ENCODE measurements around the gene TTC12. TPM values are rescaled to one million over a fixed set of nuclear protein-coding genes. Genes with fewer than 3 reads are reported as not detected.

Gene TTC12
- total and polyA plus RNA-seq, 2 of the 4 experiments (the other 2 are of a cell fraction): 10.0 to 14.7 TPM

DNA sequence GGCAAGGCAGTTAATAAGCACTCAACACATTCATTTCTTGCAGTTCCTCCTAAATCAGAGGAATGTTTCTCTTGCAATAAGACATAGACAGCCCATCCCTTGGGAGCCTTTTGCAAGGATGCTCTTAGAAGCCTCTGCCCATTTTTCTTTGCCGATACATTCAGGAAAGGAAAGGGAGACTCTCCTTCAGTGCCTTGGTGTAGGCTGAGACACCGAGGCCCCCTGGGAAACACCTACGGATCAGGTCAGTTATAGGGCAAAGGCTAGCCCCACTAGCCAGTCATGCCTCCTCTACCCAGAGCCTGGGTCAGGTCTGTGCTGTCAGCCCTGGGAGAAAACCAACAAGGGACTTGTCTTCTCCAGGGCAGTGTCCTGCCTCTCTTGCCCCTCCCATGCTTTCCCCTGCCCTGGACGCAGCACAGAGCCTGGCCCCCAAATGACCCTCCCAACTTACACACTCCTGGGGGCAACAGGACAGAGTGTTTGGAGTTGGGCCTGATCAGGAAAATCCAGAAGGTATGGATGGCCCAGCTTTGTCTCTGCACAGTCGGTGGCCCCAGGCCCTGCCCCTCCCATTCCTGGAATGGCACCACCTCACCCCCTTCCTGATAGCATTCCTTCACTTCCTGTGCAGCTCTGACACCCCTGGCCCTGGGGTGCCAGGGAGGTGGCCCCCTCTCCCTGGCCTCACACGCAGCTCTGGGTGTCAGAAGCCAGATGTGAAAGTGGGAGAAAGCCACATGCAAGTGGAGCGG, 91.5 kb downstream of the TTC12 start:
- Histone ChIP-seq H3K27me3 (ENCODE audit: control insufficient read depth, insufficient read depth, low read length) (peaks cover 26% of the 10 kb centered on the region), H3K4me1 (ENCODE audit: control insufficient read depth, insufficient read depth, low read length) (no peaks in the 10 kb centered on the region), H3K9me3 (ENCODE audit: control insufficient read depth, insufficient read depth, low read length) (no peaks in the 10 kb centered on the region), H3K18ac (ENCODE audit: low read depth, low read length) (no peak overlapping the region), H4K5ac (ENCODE audit: low read depth, low read length) (no peak overlapping the region), H4K8ac (ENCODE audit: low read depth in 2 of 2, low read length in 2 of 2) (no peak overlapping the region), H3K4me2 (ENCODE audit: low read depth, low read length) (no peak overlapping the region), H3K9ac (ENCODE audit: low read depth, low read length) (no peak overlapping the region), H2AK5ac (ENCODE audit: low read depth, low read length) (no peak overlapping the region), H3K4ac (ENCODE audit: low read depth, low read length) (no peak overlapping the region), H3K23ac (ENCODE audit: low read depth, low read length) (no peak overlapping the region), H2BK5ac (ENCODE audit: low read depth, low read length, poor library complexity, severe bottlenecking) (no peak overlapping the region), H3K4me3 (ENCODE audit: insufficient read depth, low read depth, low read length) (no peak overlapping the region), H4K91ac (ENCODE audit: insufficient read depth, low read depth, low read length) (no peak overlapping the region), H2AFZ (replicated peaks; ENCODE audit: low read length, poor library complexity) (no peak overlapping the region), H3K36me3 (ENCODE audit: control insufficient read depth, insufficient read depth, low read length) (no peaks in the 10 kb centered on the region), H3K27ac (ENCODE audit: insufficient read depth, low read length) (no peak overlapping the region), H4K20me1 (ENCODE audit: insufficient read depth, low read length) (no peaks in the 10 kb centered on the region), H3K9me1 (ENCODE audit: insufficient read depth, low read length) (no peaks in the 10 kb centered on the region), H2AK9ac (replicated peaks; ENCODE audit: low read depth, low read length, poor library complexity) (no peak overlapping the region), H3K14ac (replicated peaks; ENCODE audit: low read depth, low read length) (no peak overlapping the region), H3K79me1 (ENCODE audit: low read depth in 1 of 2, low read length in 2 of 2) (no peaks in the 10 kb centered on the region), H2BK15ac (ENCODE audit: low read depth, low read length) (no peak overlapping the region), H3K56ac (ENCODE audit: extremely low read depth, insufficient read depth, low read length) (no peak overlapping the region), H2BK20ac (ENCODE audit: low read depth, low read length) (no peak overlapping the region), H2BK120ac (ENCODE audit: low read depth, low read length) (no peak overlapping the region)
- ATAC-seq (ENCODE audit: low read depth) (no peak), DNase-seq (no peak)
- no TSS peak for BruUV-seq (replicated peaks)
- CTCF ChIA-PET: no interaction called here
- dilution Hi-C loops (cut with HindIII; ENCODE audit: low sequenced_read_pairs, unreplicated experiment) (no loop called here), in situ Hi-C loops (cut with MboI; ENCODE audit: low sequenced_read_pairs) (no loop called here), intact Hi-C loops (cut with micrococcal nuclease) (no loop called here)
- no peak for TF ChIP-seq SMC3 (IDR thresholded peaks at IDR 0.05; ENCODE audit: low read depth, low read length)
- TF ChIP-seq CHD1 (IDR thresholded peaks at IDR 0.05; ENCODE audit: low read depth, low read length): no peak
- TF ChIP-seq RCOR1 (IDR thresholded peaks at IDR 0.05; ENCODE audit: insufficient replicate concordance, low read length): no peak
- TF ChIP-seq FOS (IDR thresholded peaks at IDR 0.05; ENCODE audit: low read depth, low read length): no peak
- no peak for TF ChIP-seq RAD21 (IDR thresholded peaks at IDR 0.05; ENCODE audit: low read length)
- TF ChIP-seq CEBPB (IDR thresholded peaks at IDR 0.05; ENCODE audit: low read depth, low read length): no peak
- WGBS, 2 experiments (ENCODE audit: extremely low coverage in 2 of 2, insufficient read length in 1 of 2): no CpG with 5 or more reads among the region's 7 CpGs
- POLR2A ChIA-PET (ENCODE audit: unreplicated experiment): no interaction called here

Measured in IMR-90 (cell line).